GM04504 (cell line): ENCODE data around the gene LMNTD2.

ENCODE experiments used
- DNase-seq: peaks from one replicate; pipeline ENCODE4 v3.0.0-alpha.2; 2012; ENCODE audit warnings: low read depth

The LMNTD2 gene

DNA sequence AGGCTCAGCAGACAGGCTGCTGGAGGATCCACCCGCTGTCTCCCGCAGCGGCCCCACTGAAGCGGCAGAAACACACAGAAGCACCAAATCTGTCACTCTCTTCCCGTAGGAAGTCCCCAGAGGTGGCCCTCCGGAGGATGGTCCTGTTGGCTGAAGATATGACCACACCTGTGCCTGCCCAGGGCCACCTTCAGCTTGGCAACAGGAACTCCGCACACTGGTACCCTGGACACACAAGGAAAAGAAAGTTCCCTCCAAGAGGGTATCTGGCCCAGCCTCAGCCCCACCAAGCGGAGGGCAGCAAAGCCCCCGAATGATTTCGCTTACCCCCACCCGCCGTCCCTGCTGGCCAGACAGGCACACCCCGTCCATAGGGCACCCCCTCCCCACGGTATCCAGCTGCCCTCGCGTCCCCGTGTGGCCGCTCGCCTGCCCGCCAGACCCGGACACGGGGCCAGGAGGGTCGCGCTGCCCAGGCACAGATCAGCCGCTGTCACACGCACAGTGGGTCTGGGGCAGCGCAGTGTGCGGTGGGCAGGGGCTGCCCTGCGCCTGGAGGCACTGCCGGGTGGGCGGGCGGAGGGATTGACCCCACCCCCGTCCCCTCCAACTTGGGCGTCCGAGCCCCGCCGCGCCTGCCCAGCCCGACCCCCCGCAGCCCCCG lies 7.2 kb upstream of the LMNTD2 start:
- no peak for DNase-seq

DNA sequence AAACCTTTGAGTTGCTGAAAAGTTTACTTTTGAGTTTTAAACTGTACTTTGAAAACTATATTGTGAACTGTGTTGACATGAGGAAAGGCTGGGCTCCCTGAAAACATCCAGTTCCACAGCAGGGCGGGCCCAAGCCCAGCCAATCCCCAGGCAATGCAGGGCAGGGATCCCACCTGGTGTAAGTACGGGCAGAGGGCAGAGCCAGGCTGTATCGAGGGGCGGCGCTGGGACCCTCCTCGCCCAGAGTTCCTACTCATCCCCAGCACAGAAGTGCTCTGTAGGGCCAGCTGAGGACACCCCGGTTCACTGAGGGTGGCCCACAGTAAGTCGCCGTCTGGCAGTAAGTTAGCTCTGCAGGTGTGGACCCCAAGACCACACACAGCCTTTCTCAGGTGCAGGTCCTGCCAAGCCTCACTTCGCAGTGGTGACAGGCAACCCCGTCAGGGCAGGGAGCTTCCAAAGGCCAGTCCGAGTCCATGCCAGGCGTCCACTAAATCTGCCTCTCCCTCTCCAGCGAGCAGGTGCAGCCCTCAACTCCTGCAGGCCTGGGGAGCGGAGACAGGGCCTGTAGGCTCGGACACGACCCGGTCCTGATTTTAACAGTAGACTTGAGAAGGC lies 6.6 kb upstream of the LMNTD2 start:
- DNase-seq, result no peak

DNA sequence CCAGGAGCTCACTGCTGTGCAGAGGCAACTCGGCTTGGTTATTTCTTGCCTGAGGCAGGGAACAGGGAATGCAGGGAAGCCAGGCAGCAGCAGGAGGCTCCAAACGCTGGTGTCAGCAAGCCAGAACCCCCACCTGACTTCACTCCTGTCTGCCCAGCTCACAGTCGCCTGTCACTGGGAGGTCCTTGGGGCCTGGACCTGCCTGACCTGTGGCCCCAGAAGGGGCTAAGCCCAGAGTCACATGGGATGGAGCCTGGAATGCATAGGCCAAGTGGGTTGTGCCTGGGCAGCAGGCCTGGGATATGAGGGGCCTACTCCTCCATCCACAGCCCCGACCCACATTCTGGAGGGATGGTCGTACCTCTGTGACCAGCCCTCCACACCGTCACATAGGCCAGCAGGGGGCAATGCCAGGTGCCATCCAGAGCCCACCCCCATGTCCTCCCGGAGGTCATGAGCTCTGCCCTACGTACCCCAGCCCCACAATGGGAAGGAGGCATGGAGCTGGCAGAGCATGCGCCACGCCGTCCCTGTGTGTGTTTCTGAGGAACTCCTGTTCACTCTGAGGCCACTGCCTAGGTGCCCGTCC lies 5.5 kb upstream of the LMNTD2 start:
- no peak for DNase-seq

DNA sequence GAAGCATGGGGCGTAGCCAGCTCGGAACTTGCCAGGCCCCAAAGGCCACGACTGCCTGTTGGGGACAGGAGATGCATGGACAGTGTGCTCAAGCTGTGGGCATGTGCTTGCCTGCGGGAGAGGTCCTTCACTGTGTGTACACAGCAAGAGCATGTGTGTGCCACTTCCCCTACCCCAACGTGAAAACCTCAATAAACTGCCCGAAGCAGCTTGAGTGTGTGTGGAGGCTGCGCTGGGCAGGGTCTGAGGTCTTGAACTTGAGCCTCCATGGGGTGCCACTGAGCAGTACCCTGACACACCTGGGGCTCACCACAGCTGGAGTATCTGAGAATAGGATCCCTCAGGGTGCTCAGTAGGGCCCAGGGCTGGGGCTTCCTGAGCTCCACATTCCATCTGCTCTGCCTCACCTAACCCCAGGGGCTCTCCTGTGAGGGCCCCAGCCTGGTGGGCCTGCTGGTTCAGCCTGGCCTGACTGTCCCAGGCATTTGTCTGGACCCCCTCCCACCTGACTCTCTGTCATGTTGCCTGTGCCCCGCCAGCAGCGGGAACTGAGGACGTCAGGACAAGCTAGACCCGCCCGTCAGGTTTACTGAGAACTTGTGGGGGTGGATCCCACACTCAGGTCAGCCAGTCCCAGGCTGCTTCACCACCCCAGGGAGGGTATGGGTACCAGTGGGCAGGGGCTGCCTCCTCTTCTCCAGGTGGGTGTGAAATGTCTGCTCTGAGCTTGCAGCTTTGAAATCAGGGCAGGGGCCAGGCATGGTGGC lies 3.5 kb upstream of the LMNTD2 start:
- DNase-seq, result no peak

DNA sequence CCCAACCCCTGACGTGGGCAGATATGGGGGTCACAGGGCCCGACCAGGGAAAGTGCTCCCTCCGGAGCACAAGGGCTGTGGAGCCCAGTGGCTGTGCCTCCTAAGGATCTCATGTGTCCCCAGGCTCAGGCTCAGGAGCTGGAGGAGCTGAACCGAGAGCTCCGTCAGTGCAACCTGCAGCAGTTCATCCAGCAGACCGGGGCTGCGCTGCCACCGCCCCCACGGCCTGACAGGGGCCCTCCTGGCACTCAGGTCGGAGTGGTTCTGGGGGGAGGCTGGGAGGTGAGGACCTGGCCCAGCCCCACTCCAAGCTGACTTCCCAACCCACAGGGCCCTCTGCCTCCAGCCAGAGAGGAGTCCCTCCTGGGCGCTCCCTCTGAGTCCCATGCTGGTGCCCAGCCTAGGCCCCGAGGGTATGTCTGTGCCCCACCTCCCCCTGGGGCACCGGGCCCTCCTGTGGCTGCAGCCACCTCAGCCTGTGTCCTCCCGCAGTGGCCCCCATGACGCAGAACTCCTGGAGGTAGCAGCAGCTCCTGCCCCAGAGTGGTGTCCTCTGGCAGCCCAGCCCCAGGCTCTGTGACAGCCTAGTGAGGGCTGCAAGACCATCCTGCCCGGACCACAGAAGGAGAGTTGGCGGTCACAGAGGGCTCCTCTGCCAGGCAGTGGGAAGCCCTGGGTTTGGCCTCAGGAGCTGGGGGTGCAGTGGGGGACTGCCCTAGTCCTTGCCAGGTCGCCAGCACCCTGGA lies 2.7 kb upstream of the LMNTD2 start:
- DNase-seq, result no peak

DNA sequence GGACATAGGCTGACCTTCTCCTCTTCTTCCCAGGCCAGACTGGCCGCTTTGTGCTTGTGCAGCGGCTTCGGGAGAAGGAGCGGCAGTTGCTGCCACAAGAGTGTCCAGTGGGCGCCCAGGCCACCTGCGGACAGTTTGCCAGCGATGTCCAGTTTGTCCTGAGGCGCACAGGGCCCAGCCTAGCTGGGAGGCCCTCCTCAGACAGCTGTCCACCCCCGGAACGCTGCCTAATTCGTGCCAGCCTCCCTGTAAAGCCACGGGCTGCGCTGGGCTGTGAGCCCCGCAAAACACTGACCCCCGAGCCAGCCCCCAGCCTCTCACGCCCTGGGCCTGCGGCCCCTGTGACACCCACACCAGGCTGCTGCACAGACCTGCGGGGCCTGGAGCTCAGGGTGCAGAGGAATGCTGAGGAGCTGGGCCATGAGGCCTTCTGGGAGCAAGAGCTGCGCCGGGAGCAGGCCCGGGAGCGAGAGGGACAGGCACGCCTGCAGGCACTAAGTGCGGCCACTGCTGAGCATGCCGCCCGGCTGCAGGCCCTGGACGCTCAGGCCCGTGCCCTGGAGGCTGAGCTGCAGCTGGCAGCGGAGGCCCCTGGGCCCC lies 1.6 kb upstream of the LMNTD2 start:
- no peak for DNase-seq

DNA sequence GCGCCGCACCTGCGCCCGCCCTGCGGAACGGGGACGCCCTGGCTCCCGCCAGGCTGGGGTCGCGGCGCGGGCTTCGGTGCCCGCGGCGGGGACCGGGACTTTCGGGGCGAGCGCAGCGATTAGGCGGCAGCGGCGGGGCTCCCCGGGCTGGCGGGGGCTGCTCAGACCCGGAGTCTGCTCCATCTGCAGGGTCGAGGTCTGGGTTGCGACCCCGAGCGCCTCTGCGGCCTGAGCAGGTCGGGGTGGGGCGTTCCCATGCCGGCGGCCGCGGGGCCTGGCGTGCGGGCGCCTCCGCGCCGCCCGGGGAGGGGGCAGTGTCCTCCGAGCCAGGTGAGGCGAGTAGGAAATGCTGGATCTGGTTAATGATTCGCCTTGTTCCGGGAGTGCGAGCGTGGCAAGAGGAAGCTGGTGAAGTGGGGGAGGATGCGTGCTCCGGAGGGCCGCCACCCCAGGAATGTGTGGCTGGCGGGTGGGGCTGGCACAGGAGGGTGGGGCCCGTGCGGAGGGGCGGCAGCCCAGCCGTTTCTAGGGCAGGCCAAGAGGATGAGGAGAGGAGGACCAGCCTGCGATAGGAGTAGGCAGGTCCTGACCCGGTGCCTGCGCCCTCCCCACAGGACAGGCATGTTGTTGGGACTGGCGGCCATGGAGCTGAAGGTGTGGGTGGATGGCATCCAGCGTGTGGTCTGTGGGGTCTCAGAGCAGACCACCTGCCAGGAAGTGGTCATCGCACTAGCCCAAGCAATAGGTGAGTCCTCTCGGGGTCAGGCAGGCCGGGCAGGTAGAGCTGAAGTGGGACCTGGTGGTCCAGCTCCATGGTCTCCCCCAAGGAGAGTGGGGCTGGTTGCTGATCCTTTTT lies 838 bp upstream of the LMNTD2 start:
- DNase-seq, result no peak

DNA sequence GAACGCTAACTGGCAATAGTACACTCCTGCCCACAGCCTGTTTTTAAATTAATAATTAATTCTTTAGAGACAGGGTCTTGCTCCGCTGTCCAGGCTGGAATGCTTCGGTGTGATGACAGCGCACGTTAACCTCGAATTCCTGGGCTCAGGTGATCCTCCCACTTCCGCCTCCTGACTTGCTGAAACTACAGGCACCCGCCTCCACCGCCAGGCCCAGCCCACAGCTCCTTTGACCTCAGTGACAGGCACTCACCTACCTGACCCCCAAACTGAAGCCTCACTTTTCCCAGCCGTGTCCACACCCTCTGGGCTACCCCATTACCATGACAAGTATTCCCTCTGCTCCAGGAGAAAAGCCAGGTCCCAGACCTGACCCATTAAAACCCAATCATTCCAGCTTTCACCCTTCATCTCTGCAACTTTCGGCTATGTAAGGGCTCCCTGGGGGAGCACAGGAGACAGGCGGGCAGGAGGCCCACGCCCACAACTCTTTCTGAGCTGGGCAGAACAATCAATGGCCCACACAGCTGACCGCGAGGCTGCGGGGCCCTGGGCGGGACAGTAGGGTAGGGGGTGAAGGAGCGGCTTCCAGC lies 730 bp downstream of the LMNTD2 start:
- DNase-seq, result no peak

DNA sequence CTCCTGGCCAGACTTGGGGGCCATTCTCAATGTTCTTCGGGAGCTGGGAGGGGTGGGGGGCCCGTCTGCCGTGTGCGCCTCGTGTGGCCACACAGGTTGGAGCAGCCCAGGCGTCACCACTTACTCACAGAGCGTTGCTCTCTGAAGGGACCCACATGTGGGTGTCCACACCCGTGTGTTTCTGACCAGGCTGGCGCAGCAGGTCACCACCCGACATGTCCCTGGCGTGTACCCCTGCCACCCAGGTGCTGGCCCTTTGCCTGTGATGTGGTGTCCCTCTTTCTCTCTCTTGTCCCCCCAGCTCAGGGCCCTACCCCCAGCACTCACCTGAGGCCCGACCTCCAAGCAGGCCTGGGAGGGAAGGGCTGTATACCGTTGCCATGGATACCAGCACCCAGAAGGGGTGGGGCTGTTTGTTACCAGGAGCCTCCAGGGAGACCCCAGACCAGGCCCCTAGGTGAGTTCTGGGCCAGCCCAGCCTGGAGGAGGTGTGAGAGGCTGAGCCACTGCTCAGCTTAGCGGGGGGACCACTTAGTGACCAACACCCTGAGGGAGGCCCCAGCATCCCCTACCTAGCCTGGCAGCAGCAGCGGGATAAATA lies 1.4 kb downstream of the LMNTD2 start:
- DNase-seq, result no peak

DNA sequence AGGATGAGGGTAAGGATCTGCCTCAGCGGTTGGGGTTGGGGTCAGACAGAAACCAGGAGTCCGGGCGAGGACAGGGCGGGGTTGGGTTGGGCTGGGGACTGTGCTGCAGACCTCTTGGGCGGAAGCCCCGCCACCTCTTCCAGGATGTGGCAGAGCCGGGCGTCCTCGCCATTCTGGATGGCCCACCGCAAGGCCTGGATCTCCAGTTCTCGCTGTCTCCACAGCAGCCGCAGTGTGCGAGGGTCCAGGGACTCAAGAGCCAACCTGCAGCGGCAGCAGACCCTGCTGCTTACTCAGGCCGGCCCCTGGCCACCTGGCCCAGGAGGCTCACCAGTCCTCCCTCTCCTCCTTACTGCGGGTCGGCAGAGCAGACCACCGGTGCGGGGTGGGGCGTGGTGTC lies 2.0 kb downstream of the LMNTD2 start:
- DNase-seq, result no peak

DNA sequence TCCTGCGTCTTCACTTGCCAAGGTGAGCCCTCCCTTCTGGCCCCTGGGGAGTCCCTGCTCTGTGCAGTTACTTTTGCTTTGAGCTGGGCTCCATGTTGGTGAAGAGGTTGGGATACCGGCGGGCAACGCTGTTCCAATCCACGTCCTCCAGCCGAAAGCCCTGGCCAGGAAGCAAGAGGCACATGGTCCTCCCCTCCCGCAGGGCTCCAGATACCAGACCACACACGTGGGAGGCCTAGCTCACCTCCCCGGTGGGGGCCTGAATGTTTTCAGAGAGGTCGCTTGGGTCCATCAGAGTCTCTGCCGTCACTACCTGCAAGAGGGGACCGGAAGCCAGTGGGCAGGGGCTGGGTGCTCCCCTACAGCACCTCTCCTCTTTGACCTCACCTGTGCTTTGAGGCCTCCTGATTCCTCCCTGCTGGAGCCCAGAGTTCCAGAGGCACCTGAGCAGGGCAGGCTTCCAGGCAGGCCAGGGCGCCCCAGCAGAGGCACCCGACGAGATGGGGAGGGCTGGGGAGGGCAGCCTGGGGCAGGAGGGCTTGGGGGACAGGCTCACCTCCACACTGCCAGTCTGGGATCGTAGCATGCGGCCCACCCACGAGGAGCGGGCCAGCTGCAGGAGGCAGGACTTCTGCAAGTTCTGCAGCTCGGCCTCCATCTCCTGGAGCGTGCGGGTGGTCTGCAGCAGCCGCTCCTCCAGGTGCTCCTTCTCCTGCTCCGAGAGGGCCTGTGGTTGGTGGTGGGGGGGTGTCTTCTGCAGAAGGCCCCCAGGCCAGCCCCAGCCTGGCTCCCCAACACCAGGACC lies 3.0 kb downstream of the LMNTD2 start:
- DNase-seq, result no peak

DNA sequence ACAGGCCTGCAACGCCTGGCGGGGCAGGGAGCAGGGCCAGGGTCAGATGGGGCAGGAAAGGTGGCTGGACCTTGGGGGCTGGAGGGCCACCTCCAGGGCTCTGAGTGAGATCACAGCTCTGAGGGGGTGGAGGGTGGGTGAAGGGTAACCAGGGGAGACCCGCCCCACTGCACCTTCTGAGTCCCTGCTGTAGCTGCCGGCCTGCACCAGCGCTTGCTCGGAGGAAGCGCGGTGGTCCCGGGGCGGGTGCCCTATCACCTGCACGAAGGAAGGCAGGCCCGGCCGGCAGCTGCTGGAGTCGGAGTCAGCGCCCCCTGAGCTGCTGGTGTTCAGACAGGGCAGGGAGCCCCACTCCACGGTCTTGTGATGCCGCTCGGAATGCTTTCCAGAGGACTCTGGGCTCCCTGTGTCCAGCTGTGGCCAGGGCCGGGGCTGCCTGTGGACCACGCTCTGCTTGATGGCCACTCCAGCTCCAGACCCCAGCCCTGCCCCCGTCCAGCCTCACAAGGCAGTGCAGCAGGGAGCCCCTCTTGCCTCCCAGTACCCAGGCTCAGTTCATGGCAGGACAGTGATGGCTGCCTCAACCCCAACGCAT lies 3.8 kb downstream of the LMNTD2 start:
- DNase-seq, result no peak

DNA sequence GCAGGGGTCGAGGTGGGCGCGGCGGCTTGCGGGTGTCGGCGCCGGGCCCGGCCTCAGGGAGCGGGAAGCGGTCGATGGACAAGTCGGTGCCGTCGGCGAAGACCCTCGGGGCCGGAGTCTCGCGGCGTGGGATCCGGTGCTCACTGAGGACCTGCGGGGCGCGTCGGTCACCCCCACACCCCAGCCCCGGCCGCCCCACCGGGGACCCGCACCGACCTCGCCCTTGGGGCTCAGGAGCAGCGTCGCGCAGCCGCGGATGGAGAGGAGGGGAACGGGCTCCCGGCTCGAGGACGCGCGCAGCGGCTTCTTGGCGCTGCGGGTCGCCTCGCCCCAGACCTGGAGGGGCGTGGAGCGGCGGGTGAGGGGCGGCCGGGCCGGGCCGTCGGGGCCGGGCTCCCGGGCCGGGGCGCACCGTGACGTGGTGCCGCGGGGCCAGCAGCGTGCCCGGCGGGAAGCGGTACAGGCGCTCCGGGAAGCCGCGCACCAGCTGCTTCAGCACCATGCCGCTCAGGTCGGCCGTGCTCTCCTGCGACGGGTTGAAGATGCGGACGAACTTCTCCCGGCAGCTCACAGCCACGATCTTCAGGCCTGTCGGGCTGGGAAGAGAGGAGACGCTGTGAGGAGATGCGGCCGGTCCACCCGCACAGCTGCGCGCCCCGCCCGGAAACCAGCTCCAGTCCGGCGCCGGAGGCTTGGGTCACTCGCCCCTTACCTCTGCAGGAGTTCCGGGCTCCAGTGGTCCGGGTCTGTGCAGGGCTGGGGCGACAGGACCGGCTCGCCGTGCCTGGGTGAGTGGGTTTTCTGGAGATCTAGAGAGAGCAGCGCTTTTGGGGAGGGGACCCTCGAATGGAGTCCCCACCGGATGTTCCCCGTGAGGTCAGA lies 4.5 kb downstream of the LMNTD2 start:
- no peak for DNase-seq

DNA sequence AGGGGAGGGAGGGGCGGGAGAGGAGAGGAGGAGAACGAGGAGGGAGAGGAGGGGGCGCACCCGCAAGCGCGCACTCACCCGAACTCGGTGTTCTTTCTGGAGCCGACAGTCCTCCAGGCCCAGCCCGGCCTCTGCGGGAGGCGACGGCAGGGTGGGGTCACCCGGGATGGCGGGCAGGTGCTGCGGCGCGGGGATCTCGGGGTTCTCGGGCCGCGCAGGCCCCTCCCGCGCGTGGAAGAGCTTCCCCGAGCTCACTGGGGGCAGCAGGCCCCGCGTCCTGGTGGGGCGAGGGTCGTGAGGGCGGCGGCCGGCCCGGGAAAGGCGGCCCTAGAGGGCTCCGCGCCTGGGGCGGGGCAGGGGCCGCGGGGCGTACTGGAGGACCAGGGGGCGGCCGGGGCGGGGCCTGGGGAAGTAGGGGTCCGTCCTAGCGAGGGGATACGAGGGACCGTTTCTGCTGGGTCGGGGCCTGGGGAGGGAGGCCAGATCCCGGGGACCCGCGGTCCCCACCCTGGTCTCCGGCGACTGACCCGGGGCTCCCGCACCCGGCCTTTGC lies 5.2 kb downstream of the LMNTD2 start:
- DNase-seq, result no peak

DNA sequence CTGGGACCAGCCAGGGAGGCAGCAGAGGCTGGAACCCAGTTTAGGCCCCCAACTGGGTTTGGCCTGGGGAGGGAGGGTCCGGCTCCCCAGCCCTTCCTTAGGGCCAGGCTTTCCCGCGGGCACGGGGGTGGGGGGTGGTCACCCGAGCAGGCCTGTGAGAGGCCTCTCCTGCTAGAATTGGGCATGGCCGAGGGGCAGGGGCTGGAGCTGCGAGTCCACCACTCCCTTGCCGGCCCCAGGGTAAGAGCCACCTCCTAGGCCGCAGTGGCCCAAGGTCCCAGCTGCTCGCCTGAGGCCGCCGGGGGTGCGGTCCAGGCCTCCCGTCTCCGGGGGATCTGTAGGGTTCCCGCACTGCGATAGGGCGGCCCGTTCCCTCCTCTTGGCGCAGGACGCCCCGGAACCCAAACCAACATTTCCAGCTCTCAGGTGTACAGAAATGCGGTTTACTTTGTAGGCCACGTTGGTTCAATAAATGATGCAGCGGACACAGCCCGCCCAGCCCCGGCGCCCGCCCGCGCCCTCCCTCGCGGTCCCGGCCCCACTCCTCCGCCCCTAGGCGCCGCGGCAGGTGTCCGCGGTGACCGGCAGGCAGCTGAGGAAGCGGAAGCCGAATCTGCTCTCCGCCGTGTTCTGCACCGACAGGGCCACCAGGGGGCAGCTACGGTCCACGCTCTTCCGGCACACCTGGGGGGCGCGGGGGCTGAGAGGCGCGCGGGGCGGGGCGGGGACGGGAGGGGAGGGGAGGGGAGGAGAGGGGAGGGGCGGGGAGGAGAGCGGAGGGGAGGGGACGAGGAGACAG lies 5.9 kb downstream of the LMNTD2 start:
- no peak for DNase-seq

DNA sequence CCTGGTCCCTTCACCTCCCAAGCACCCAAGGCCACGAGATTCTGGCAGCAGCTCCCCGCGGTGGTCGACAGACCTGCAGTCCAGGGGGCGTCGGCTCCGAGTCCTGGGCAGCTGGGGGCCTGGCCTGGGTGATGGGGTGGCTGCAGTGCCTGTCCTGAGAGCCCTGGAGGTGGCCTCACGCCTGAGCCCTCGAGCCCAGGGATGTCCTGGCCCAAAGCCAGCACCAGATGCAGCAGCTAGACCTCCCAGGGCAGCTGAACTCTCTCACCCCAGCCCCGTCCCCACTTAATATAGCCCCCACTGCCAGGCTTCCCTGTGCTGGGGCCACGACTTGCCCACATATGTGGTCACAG lies 6.6 kb downstream of the LMNTD2 start:
- DNase-seq, result no peak
